GM13977 (cell line): ENCODE measurements around the gene KATNB1.
"Not testable (repeated sequence)": the region's sequence is repeated elsewhere in the genome, so short reads cannot be mapped to it uniquely, and the experiment has no call there.

Experiments
- DNase-seq: peaks from one replicate; pipeline ENCODE4 v3.0.0; 2012; ENCODE audit warnings: low spot score
- in situ Hi-C: fragments of 300-500 bp; cut with MboI; formaldehyde crosslinking; loops from one replicate; pipeline ENCODE4 v1.12.0; 2022; ENCODE audit warnings: low sequenced_read_pairs, low pct_unique_long_range_greater_than_20kb, mixed read lengths, inconsistent platforms; ENCODE audit not compliant: unreplicated experiment
- TF ChIP-seq, protein P1 (sequence below): IDR thresholded peaks from 2 replicates; pipeline ENCODE4 v1.5.1; 2012; ENCODE audit warnings: mild to moderate bottlenecking, control low read depth; ENCODE audit not compliant: insufficient read depth; ENCODE audit errors: extremely low read depth, missing control alignments

KATNB1 gene

DNA sequence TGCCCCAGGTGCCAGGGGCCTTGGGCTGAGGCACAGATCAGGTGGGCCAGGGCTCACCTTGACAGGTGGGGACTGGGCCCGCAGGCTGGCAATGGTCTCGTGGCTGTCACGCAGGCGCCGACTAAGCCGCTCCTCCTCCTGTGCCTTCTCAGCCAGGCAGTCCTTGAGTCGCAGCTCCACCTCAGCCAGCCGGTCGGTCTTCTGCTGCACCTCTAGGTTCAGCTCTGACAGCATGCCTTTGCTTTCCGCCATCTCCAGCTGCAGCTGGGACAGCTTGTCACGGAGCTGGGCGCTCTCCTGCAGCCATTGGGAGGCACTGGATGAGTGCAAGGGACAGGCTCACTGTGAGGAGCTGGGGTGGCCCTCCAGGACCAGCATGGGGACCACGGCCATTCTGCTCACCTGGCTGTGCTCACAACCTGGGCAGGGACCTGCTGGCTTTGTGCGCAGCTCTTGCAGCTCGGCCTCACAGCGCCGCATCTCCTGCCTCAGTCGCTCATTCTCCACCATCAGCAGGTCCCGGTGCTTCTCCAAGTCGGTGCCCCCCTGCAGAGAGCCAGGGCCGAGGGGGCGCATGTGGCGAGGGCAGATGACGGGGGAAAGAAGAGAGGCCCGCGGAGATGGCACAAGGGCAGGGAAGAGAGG is 35.7 kb downstream of the KATNB1 start:
- no peak for DNase-seq
- in situ Hi-C loops = no loop called here

DNA sequence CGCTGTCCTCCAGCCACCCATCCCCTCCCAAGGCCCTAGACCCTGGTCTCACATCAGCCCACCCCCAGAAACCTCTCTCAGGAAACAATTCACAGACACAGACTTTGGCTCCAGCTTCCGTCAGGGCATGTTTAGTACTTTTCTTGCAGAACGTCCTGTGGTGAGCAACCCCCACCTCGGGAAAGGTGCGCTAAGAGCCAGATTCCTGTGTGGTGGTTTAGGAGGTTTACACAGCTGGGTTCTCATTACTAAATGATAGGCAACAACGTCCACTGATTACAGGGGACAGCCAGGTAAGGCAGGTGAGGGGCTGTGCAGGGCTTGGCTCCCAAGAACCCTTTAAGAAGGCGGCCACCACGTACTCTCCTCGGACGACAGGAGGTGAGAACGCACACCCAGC is 37.4 kb downstream of the KATNB1 start:
- in situ Hi-C loops = no loop called here
- DNase-seq = no peak
- TF ChIP-seq, protein P1, sequence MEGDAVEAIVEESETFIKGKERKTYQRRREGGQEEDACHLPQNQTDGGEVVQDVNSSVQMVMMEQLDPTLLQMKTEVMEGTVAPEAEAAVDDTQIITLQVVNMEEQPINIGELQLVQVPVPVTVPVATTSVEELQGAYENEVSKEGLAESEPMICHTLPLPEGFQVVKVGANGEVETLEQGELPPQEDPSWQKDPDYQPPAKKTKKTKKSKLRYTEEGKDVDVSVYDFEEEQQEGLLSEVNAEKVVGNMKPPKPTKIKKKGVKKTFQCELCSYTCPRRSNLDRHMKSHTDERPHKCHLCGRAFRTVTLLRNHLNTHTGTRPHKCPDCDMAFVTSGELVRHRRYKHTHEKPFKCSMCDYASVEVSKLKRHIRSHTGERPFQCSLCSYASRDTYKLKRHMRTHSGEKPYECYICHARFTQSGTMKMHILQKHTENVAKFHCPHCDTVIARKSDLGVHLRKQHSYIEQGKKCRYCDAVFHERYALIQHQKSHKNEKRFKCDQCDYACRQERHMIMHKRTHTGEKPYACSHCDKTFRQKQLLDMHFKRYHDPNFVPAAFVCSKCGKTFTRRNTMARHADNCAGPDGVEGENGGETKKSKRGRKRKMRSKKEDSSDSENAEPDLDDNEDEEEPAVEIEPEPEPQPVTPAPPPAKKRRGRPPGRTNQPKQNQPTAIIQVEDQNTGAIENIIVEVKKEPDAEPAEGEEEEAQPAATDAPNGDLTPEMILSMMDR = no peak

More for the DNA sequence above, 35.7 kb downstream of the KATNB1 start:
- TF ChIP-seq, protein P1 = no peak

DNA sequence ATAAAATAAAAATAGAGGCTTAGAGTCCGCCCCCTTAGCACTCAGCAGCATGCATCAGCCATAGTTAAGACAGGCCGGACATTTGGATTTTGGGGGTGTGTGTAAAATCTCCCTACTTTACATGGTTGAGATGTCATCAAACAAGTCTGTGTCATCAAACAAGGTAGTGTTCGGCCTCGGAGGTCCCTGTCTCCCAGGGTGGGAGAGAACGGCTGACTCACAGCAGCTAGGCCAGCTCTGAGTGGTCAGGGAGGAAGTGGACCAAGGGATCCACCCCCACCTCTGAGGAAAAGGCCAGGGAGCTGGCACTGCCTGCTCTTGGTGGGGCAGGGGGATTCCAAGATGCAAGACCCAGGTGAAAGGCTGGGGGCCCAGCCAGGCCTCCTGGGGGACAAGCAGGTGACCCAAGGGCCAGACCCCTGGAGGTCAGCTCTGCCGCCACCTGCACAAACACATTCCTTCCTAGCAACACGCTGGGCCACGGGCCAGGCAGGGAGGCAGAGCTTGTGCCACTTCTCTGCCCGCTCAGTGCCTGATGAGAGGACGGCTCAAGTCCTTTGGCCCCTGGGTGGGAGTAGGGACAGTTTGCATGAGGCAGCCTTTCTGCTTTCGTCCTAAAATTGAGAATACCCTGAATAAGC is 38.2 kb downstream of the KATNB1 start:
- no peak for DNase-seq
- TF ChIP-seq, protein P1 = no peak
- in situ Hi-C loops = no loop called here

DNA sequence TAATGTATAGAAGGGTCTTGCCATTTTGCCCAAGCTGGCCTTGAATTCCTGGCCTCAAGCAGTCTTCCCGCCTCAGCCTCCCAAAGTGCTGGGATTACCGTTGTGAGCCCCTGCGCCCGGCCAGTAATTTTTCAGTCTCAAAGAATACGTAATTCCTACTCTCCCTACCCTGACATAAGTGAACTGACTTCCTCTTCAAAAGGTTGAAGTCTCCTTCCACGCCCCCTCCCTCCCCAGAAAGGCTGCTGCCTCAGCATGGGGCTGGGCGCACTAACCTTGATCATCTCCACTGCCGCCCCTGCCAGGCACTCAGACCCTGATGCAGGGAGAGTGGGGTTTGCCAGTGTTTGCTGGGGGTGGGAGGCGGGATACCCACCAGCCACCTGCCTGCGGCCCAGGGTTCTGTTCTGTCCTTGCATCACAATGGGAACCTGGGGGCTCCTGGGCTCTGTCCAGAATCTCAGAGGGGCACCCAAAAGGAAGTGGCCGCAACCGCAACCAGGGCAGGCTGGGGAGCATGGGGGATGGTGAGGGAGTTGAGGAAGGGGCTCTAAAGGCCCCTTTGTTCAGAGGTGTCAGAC is 39.2 kb downstream of the KATNB1 start:
- in situ Hi-C loops = no loop called here
- DNase-seq = no peak
- TF ChIP-seq, protein P1 = no peak

DNA sequence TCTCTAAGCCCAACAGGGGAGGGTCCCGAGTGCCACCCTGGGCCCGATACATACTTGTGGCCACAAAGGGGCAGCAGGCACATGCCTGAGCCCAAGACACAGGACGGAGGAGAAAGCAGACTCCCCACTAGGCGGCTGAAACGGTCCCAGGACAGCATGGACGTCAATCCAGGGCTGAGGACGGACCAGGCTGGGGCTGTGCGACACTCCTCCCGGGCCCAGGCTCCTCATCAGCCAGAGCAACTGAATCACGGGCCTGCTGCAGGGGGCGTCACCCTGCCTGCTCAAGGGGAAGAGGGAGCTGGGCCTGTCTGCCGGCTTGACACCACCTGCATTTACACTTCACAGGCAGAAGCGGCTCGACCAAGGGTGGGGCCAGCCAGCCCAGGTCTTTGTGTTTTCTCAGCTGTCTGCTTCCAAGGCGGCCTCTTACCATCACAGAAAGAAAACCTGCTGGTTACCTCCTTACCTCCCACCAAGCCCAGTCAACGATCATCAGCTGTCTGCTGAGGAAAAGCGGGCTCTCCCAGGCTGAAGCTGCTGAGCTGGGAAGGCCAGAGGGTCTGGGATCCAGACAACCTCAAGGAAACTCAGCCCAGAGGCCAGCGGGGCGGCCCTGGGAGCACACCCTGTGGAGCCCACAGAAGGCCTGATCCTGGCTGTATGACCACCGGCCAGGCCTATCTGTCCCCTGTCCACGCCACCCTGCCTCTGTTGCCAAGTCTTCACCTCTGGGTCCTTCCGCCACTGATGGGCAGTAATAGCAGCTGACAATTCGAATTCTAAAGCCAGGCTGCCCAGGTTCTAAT is 40.3 kb downstream of the KATNB1 start:
- no peak for DNase-seq
- in situ Hi-C loops = no loop called here
- TF ChIP-seq, protein P1 = peak; percentile 12

DNA sequence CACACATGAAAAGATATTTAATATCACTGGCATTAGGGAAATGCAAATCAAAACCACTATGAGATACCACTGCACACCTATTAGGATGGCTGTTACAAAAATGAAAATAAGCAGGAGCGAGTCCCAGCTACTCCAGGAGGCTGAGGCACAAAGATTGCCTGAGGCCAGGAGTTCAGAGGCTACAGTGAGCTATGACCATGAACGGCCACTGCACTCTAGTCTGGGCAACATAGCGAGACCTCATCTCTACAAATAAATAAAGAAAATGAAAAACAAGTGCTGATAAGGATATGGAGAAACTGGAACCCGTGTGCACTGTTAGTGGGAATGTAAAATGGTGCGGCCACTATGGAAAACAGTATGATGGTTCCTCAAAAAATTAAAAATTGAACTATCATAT is 43.1 kb downstream of the KATNB1 start:
- in situ Hi-C loops = no loop called here
- TF ChIP-seq, protein P1 = no peak
- DNase-seq = no peak

DNA sequence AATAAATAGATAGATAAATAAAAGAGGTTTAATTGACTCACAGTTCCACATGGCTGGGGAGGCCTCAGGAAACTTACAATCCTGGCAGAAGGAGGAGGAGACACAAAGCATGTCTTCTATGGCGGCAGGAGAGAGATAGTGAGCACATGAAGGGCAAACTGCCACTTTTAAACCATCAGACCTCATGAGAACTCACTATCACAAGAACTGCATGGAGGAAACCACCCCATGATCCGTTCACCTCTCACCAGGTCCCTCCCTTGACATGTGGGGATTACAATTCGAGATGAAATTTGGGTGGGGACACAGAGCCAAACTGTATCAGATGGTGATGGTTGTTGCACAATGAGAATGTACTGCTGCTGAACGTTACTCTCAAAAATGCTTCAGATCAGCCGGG is 44.3 kb downstream of the KATNB1 start:
- DNase-seq, in situ Hi-C loops: not testable (repeated sequence)
